ENCODE measurements around the gene HTRA1.

HTRA1 gene

DNA sequence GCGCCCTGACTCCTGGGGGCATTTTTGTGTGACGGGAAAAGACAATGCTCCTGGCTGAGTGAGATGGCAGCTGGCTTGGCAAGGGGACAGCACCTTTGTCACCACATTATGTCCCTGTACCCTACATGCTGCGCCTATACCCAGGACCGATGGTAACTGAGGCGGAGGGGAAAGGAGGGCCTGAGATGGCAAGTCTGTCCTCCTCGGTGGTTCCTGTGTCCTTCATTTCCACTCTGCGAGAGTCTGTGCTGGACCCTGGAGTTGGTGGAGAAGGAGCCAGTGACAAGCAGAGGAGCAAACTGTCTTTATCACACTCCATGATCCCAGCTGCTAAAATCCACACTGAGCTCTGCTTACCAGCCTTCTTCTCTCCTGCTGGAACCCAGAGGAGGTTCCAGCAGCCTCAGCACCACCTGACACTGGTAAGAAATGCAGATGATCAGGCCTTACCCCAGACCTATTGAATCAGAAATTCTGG is 6.7 kb upstream of the HTRA1 start, which contains the start of gene ARMS2:
Gene ARMS2, plus strand, starts transcription at position 51 of the 478 bp plus-strand sequence. Its CDS starts 75 bp downstream, at position 126.
- no peak within 1 kb of the TSS for H3K27ac ChIP-seq
- TF ChIP-seq, protein P1, sequence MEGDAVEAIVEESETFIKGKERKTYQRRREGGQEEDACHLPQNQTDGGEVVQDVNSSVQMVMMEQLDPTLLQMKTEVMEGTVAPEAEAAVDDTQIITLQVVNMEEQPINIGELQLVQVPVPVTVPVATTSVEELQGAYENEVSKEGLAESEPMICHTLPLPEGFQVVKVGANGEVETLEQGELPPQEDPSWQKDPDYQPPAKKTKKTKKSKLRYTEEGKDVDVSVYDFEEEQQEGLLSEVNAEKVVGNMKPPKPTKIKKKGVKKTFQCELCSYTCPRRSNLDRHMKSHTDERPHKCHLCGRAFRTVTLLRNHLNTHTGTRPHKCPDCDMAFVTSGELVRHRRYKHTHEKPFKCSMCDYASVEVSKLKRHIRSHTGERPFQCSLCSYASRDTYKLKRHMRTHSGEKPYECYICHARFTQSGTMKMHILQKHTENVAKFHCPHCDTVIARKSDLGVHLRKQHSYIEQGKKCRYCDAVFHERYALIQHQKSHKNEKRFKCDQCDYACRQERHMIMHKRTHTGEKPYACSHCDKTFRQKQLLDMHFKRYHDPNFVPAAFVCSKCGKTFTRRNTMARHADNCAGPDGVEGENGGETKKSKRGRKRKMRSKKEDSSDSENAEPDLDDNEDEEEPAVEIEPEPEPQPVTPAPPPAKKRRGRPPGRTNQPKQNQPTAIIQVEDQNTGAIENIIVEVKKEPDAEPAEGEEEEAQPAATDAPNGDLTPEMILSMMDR (conservative IDR thresholded peaks at IDR 0.05) = no peak
- no peak for TF ChIP-seq ZFX (IDR thresholded peaks at IDR 0.05)

DNA sequence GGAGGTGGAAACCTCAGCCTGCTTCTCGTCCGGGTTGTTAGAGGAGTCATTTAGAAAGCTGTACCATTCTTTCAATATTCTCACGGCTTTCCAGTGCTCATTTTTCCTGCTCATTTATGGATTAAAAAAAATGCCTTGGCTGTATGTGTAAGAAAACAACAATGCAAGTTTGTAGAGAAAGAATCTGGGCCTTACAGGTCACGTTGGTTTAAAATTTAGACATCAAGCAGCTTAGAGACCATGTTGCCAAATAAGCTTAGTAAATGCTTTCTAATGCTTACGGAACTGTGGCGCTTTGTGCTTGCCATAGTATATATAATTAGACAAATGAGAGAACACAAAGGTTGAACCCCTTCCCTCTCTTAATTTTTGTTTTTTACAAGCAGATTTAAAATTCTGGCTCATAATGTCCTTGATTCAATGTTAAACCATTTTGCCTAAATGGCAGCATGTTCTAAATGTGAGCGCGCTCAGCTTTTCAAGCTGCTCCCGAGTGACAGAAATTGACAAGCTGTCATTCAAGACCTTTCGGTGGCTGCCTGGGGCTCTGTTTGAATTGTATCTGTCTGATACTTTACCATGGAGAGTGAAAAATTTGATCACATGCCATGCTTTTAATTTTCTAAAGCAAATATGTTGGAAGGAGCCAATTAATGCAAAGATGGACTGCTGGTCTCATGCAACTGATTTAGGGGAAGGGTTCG is 5.8 kb upstream of the HTRA1 start:
- TF ChIP-seq ZFX (IDR thresholded peaks at IDR 0.05) = no peak
- TF ChIP-seq, protein P1 (conservative IDR thresholded peaks at IDR 0.05) = no peak
- no peak overlapping the region for H3K27ac ChIP-seq

DNA sequence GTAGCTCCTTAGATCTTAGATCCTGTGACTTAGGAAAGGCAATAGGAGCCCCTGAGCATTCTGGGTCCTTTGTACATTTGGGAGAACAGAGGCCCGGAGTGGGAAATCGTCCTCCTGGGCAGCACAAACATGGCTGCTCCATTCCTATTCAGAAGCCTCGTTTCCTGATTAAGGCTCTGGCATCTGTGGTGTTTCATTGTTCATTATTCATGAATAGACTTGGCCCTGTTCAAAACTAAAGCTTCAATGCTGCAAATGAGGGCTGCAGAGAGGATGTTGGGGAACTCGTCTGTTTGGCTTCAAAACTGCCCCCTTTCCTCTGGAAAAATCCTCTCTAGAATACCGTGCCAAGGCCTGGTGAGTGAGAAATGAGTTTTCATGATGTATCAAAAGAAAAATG is 3.4 kb upstream of the HTRA1 start:
- H3K27ac ChIP-seq = no peak overlapping the region
- TF ChIP-seq ZFX (IDR thresholded peaks at IDR 0.05) = no peak
- TF ChIP-seq, protein P1 (conservative IDR thresholded peaks at IDR 0.05) = no peak

DNA sequence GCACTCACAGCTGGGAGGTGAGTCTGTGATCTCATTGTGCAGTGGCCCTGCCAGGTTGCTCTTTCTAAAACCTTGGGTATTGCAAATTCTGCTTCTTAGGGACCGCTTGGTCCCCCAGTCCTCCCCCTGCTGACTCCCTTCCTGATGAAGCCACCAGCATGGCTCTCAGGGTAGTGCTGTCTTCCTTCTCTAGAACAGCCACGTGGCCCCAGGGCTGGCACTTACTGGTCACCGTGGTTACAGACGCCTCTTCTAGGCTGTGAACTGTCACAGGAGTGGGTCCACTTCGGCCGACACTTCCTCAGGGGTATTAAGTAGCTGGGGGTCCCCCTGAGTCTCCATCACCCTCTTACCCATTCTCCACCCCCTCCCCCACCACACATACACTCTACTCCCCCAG is 2.7 kb upstream of the HTRA1 start:
- TF ChIP-seq, protein P1 (conservative IDR thresholded peaks at IDR 0.05) = no peak
- no peak for TF ChIP-seq ZFX (IDR thresholded peaks at IDR 0.05)
- no peak overlapping the region for H3K27ac ChIP-seq

DNA sequence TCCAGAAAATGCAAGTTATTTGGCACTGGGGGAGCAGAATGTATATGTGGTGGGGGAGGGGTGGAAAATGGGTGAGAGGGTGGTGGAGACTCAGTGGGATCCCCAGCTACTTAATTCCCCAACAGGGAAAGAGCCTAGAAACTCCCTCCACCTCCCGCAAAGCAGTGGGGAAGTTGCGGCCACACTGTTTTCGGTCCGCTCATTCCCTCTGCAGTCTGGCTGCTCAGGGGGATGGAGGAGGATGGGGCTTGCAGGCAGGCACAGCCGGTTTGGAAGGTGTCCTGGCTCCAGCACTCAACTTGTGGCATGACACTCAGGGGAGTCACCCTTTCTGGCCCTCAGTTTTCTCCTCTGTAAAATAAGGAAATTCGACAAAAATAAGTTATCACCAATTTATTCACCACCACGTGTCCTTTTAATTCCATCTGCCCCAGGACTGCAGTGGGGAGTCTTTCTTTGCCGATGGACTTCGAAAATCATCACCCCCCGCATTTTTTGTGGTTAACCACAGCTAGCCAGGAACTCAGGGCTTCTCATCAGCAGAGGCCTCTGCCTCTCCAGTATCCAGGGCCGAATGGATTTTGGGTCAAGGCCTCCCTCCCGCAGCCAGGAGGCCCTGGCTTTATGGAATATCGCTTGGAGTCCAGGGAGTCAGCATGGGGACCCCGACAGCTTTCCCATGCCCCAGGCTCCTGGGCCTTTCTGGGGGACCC is 1.6 kb upstream of the HTRA1 start:
- TF ChIP-seq, protein P1 (conservative IDR thresholded peaks at IDR 0.05) = no peak
- no peak for TF ChIP-seq ZFX (IDR thresholded peaks at IDR 0.05)
- no peak overlapping the region for H3K27ac ChIP-seq

DNA sequence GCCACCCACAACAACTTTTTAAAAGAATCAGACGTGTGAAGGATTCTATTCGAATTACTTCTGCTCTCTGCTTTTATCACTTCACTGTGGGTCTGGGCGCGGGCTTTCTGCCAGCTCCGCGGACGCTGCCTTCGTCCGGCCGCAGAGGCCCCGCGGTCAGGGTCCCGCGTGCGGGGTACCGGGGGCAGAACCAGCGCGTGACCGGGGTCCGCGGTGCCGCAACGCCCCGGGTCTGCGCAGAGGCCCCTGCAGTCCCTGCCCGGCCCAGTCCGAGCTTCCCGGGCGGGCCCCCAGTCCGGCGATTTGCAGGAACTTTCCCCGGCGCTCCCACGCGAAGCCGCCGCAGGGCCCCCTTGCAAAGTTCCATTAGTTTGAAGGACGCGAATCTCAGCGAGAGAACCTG is 461 bp upstream of the HTRA1 start:
- no peak for TF ChIP-seq ZFX (IDR thresholded peaks at IDR 0.05)
- TF ChIP-seq, protein P1 (conservative IDR thresholded peaks at IDR 0.05) = no peak
- H3K27ac ChIP-seq = no peak overlapping the region

All from C4-2B (cell line).